ENCODE measurements around the gene C1orf232. TPM values are rescaled to one million over a fixed set of nuclear protein-coding genes. Genes with fewer than 3 reads are reported as not detected.

C1orf232 gene
- polyA plus RNA-seq, 1 experiment = not detected

DNA sequence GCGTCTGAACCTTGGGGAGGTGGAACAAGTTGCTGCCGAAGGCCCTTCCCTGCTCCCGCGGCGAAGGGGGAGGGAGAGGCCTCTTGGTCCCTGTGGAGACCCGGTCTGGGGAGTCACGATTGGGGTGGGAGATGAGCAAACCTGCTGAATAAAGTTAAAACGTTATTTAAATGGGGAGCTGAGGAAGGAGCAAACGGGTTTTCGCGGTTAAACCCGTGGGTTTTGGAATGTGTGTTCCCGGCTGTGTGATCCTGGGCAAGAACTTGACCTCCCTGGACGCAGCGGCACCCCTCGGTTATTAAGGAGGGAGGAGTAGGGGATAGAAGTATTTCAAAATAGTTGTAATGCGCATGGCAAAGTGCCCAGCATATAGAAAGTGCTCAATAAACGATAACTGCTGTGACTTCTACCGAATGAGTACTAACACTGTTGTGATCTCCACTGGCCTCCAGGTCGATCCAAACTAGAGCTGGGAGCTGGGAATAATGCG is 6.5 kb downstream of the C1orf232 start:
- POLR2A ChIA-PET = no interaction called here
- peak overlapping the region; percentile 45 for H3K4me3 ChIP-seq (ENCODE audit: low read depth, low read length)
- TF ChIP-seq CTCF (IDR thresholded peaks at IDR 0.05; ENCODE audit: low read depth, low read length) = no peak
- CTCF ChIA-PET = interaction anchor here (0.8 to 1.6 kb wide), 2 partner anchors 18 to 19 kb away, joined by 6 to 7 read pairs; no protein-coding TSS in a partner anchor
- no peak for DNase-seq (ENCODE audit: low read depth, low spot score)
- peaks cover 25% of the 10 kb centered on the region for H3K27me3 ChIP-seq (ENCODE audit: control insufficient read depth, insufficient read depth, low read length)
- H3K9me3 ChIP-seq (ENCODE audit: control insufficient read depth, insufficient read depth, low read length) = no peaks in the 10 kb centered on the region; the same call in 1 of the 2 replicates
- H3K27ac ChIP-seq (ENCODE audit: low read depth, low read length) = no peak overlapping the region

DNA sequence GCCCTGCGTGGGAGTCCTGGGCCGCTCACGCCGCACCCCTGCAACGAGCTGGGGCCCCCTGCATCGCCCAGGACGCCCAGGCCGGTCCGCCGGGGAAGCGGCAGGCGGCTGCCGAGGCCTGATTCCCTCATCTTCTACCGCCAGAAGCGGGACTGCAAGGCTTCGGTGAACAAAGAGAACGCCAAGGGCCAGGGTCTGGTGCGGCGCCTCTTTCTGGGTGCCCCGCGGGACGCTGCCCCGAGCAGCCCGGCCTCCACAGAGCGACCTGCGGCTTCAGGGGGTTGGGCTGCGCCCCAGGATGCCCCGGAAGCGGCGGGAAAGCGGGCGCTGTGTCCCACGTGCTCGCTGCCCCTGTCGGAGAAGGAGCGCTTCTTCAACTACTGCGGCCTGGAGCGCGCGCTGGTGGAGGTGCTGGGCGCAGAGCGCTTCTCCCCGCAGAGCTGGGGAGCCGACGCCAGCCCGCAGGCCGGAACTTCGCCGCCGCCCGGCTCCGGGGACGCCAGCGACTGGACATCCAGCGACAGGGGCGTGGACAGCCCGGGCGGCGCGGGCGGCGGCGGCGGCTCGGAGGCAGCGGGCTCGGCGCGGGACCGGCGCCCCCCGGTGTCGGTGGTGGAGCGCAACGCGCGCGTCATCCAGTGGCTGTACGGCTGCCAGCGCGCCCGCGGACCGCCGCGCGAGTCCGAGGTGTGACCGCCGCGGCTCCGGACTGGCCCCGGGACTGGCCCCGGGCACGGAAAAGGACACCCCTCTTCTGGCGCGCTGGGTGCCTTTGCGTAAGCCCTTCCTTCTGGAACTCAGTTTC is 7.1 kb downstream of the C1orf232 start:
- TF ChIP-seq CTCF (IDR thresholded peaks at IDR 0.05; ENCODE audit: low read depth, low read length) = 0 out of 2 replicates have a peak, but pooled peaks have one; percentile 24
- POLR2A ChIA-PET = no interaction called here
- CTCF ChIA-PET = interaction anchor here (1.0 to 1.1 kb wide), 2 partner anchors 29 to 255 kb away, joined by 3 read pairs; no protein-coding TSS in a partner anchor
- Histone ChIP-seq H3K27ac (ENCODE audit: low read depth, low read length) (no peak overlapping the region), H3K9me3 (ENCODE audit: control insufficient read depth, insufficient read depth, low read length) (no peaks in the 10 kb centered on the region; the same call in 1 of the 2 replicates), H3K27me3 (ENCODE audit: control insufficient read depth, insufficient read depth, low read length) (peaks cover 27% of the 10 kb centered on the region), H3K4me3 (ENCODE audit: low read depth, low read length) (peak overlapping the region; percentile 46)
- no peak for DNase-seq (ENCODE audit: low read depth, low spot score)

- H3K27me3 ChIP-seq (ENCODE audit: control insufficient read depth, insufficient read depth, low read length) = peaks cover 30% of the 10 kb centered on the region
- H3K27ac ChIP-seq (ENCODE audit: low read depth, low read length) = no peak overlapping the region
- POLR2A ChIA-PET = interaction anchor here (0.7 kb wide), 1 partner anchor 16 kb away, joined by 3 read pairs; no protein-coding TSS in a partner anchor
- H3K4me3 ChIP-seq (ENCODE audit: low read depth, low read length) = no peak overlapping the region
- DNase-seq (ENCODE audit: low read depth, low spot score) = no peak
- H3K9me3 ChIP-seq (ENCODE audit: control insufficient read depth, insufficient read depth, low read length) = no peaks in the 10 kb centered on the region; the same call in 1 of the 2 replicates
- CTCF ChIA-PET = interaction anchor here (1.0 to 1.1 kb wide), 2 partner anchors 28 to 256 kb away, joined by 3 read pairs; no protein-coding TSS in a partner anchor
- no peak for TF ChIP-seq CTCF (IDR thresholded peaks at IDR 0.05; ENCODE audit: low read depth, low read length)
These were observed 8.0 kb downstream of the C1orf232 start for GRCh38 chr1:26160527-26161414.

- Histone ChIP-seq H3K27ac (ENCODE audit: low read depth, low read length) (no peak overlapping the region), H3K27me3 (ENCODE audit: control insufficient read depth, insufficient read depth, low read length) (peaks cover 38% of the 10 kb centered on the region), H3K9me3 (ENCODE audit: control insufficient read depth, insufficient read depth, low read length) (no peaks in the 10 kb centered on the region; the same call in 1 of the 2 replicates), H3K4me3 (ENCODE audit: low read depth, low read length) (no peak overlapping the region)
- no peak for DNase-seq (ENCODE audit: low read depth, low spot score)
- ChIA-PET CTCF (no interaction called here), POLR2A (no interaction called here)
- no peak for TF ChIP-seq CTCF (IDR thresholded peaks at IDR 0.05; ENCODE audit: low read depth, low read length)
These were observed 9.1 kb downstream of the C1orf232 start for GRCh38 chr1:26159743-26160039.

Data from AG04450 (cell line).